ENCODE data around the gene NOC4L. TPM values are rescaled to one million over a fixed set of nuclear protein-coding genes. Genes with fewer than 3 reads are reported as not detected.
"Not testable (repeated sequence)": the region's sequence is repeated elsewhere in the genome, so short reads cannot be mapped to it uniquely, and the experiment has no call there.

NOC4L gene
- total RNA-seq, 2 experiments from 2014 or later = 27.1 to 27.4 TPM

DNA sequence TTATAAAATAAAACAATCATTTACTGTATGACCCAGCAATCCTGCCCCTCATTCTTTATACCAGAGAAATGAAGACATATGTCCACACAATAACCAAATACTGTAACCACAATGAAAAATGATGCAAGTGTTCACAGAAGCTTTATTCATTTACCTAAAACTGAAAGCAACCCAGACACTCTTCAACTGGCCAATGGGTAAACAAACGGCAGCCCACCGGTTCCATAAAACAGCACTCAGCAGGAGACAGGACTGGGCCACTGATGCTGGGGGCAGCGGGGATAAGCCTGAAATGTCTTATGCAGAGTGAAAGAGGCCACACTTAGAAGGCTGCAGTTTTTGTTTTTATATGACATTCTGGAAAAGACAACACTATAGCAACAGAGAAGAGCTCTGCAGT is 15.2 kb upstream of the NOC4L start:
- H3K4me1 Mint-ChIP-seq (ENCODE audit: low read depth) = no peaks in the 10 kb centered on the region
- no peak for DNase-seq
- H3K36me3 Mint-ChIP-seq (ENCODE audit: low read depth) = peaks cover 44% of the 10 kb centered on the region
- intact Hi-C loops (cut with micrococcal nuclease) = no loop called here
- H3K4me3 Mint-ChIP-seq = no peak overlapping the region
- no peaks in the 10 kb centered on the region for H3K27me3 Mint-ChIP-seq (ENCODE audit: low read depth)
- peaks cover 18% of the 10 kb centered on the region for H3K9me3 Mint-ChIP-seq
- no peak overlapping the region for H3K27ac Mint-ChIP-seq
- CTCF ChIA-PET = no interaction called here

DNA sequence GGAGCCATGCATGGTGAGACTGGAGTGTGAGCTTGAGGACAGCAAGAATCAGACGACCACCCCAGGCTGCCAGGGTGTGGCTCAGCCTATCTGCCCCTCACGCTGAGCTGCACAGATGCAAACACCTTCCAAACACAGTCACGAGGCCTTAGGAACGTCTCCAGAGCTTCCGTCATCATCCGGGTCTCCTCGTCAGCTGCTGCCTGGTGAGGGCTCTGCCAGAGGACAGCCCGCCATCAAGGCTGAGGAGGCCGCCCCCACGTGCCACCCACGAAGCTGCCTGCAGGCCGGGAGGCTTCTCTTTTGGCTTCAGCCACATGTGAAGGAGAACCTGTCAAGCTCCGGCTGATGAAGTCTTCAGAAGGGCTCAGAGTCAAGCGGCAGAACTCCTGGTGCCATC is 13.6 kb upstream of the NOC4L start:
- no peak overlapping the region for H3K4me3 Mint-ChIP-seq
- DNase-seq = no peak
- CTCF ChIA-PET = no interaction called here
- intact Hi-C loops (cut with micrococcal nuclease) = no loop called here
- H3K27me3 Mint-ChIP-seq (ENCODE audit: low read depth) = no peaks in the 10 kb centered on the region
- no peak overlapping the region for H3K27ac Mint-ChIP-seq
- peaks cover 18% of the 10 kb centered on the region for H3K9me3 Mint-ChIP-seq
- H3K36me3 Mint-ChIP-seq (ENCODE audit: low read depth) = peaks cover 35% of the 10 kb centered on the region
- no peaks in the 10 kb centered on the region for H3K4me1 Mint-ChIP-seq (ENCODE audit: low read depth)

DNA sequence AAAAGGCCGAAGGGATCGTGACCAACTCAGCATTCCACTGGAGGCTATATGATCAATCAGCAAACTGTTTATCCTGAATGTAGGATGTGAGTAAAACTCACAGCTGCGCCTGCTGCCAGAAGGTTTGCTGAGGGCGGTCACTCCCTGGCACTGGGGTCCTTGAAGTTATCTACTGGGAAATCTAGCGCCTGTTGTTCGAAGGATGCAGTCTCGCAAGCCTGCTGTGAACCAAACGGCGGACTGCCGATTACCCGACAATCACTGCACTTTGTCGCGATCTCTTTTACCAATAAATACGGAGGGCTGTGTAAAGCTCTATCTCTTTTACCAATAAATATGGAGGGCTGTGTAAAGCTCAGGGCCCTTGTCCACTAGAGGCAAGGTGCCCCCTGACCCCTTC is 13.0 kb upstream of the NOC4L start:
- DNase-seq = no peak
- no peaks in the 10 kb centered on the region for H3K27me3 Mint-ChIP-seq (ENCODE audit: low read depth)
- H3K4me1 Mint-ChIP-seq (ENCODE audit: low read depth) = no peaks in the 10 kb centered on the region
- H3K36me3 Mint-ChIP-seq (ENCODE audit: low read depth) = peaks cover 33% of the 10 kb centered on the region
- H3K4me3 Mint-ChIP-seq = no peak overlapping the region
- no peak overlapping the region for H3K27ac Mint-ChIP-seq
- H3K9me3 Mint-ChIP-seq = peaks cover 18% of the 10 kb centered on the region
- intact Hi-C loops (cut with micrococcal nuclease) = no loop called here
- CTCF ChIA-PET = no interaction called here

DNA sequence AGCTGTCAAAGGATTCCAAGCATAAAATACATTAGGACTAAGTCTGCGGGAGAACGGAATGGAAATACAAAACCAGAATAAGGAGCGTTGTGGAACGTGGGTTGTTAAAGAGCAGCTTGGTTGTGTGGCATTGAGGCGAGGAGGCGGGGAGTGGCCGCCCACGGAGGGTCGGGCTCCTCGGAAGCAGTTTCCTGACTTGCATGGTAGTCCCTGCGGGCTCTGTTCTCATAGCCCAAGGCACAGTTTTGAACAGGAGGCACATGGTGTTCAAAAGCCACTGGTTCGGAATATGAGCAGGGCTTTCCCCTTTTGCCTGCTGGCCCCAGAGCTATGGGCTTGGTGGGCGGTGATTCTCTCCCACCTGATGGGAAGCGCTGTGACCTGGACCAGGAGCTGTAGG is 12.3 kb upstream of the NOC4L start:
- H3K4me1 Mint-ChIP-seq (ENCODE audit: low read depth) = no peaks in the 10 kb centered on the region
- H3K36me3 Mint-ChIP-seq (ENCODE audit: low read depth) = peaks cover 25% of the 10 kb centered on the region
- CTCF ChIA-PET = no interaction called here

DNA sequence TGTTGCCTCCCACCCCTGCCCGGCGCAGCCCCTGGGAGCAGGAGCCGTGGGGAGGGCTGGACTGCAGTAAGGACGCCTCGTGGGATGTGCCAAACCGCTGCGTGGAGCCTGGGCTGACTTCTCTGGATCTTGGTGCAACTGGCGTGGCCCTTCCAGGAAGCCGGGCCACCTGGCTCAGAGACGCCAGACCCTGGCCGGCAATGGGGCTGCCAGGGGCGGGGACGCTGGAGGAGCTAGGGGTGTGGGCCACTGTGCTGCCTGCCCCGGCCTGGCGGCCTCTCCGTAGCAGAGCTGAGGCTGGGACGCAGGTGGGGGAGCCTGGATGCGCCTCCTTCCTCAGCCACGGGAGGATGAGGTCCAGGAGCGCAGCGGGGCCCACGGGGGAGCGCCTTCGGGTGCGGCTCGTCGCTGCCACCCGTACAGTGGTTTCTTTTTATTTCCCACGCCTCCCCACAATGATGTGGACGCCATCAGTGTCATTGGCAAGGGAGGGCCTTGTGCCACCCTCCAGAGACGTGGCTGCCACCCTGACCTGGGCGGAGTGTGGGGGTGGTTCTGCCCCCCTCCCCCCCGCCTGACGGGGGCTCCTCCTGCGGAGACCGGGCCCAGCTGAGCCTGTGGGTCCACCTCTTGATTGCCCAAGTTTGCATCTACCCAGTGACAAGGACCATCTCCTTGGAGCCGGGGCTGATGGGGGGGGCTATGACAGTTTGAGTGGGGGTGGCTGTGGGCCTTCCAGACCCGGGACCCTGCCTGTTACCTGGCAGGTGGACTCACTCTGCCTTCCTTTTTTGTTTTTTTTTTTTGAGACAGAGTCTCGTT is 11.4 kb upstream of the NOC4L start:
- H3K4me3 Mint-ChIP-seq = no peak overlapping the region
- DNase-seq = no peak
- peaks cover 20% of the 10 kb centered on the region for H3K36me3 Mint-ChIP-seq (ENCODE audit: low read depth)
- no peak overlapping the region for H3K27ac Mint-ChIP-seq
- no peaks in the 10 kb centered on the region for H3K4me1 Mint-ChIP-seq (ENCODE audit: low read depth)
- intact Hi-C loops (cut with micrococcal nuclease) = no loop called here
- CTCF ChIA-PET = no interaction called here
- no peaks in the 10 kb centered on the region for H3K27me3 Mint-ChIP-seq (ENCODE audit: low read depth)
- peaks cover 13% of the 10 kb centered on the region for H3K9me3 Mint-ChIP-seq

More for the DNA sequence above, 12.3 kb upstream of the NOC4L start:
- DNase-seq = no peak
- H3K27me3 Mint-ChIP-seq (ENCODE audit: low read depth) = no peaks in the 10 kb centered on the region
- H3K9me3 Mint-ChIP-seq = peaks cover 18% of the 10 kb centered on the region
- H3K27ac Mint-ChIP-seq = no peak overlapping the region
- H3K4me3 Mint-ChIP-seq = no peak overlapping the region
- intact Hi-C loops (cut with micrococcal nuclease) = no loop called here

DNA sequence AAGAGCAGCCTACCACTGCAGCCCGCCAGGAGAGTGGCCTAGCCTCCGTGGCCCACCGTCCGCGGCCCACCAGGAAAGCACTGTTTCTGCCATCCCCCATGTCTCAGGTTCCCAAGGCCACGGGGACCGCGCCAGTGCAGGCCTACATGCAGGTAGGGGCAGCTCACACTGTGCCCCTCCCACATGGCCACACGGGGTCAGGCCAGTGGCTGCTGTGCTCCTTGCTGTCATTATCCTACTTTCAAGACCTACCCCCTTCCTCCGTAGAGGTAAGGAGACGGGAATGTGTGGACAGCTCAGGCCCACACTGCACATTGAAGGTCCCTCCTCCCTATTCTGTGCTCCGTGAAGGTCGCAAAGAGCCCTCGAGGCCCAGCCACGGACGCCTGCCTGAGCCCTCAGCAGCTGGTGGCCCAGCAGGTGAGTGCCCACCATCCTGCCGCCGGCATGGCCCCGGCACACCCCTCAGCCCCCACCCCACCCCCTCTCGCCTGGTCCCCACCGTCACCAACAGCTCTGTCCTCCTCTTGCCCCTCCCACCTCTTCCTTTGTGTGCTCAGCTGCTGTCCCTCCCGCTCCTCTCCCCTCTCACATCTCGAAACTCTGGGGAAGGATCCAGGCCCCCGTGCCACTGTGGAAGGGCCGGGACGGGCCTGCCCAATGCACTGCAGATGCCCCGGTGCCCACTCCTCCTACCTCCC is 10.2 kb upstream of the NOC4L start:
- Mint-ChIP-seq H3K27ac (no peak overlapping the region), H3K9me3 (peaks cover 6% of the 10 kb centered on the region), H3K27me3 (ENCODE audit: low read depth) (no peaks in the 10 kb centered on the region), H3K4me1 (ENCODE audit: low read depth) (no peaks in the 10 kb centered on the region), H3K36me3 (ENCODE audit: low read depth) (peaks cover 12% of the 10 kb centered on the region), H3K4me3 (no peak overlapping the region)
- intact Hi-C loops (cut with micrococcal nuclease) = no loop called here
- no peak for DNase-seq
- CTCF ChIA-PET = no interaction called here

DNA sequence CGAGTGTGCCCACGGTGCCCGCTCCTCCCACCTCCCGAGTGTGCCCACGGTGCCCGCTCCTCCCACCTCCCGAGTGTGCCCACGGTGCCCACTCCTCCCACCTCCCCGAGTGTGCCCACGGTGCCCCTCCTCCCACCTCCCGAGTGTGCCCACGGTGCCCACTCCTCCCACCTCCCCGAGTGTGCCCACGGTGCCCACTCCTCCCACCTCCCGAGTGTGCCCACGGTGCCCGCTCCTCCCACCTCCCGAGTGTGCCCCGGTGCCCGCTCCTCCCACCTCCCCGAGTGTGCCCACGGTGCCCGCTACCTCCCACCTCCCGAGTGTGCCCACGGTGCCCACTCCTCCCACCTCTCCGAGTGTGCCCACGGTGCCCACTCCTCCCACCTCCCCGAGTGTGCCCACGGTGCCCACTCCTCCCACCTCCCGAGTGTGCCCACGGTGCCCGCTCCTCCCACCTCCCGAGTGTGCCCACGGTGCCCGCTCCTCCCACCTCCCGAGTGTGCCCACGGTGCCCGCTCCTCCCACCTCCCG is 9.5 kb upstream of the NOC4L start:
- H3K27ac Mint-ChIP-seq; CTCF ChIA-PET; H3K4me1 Mint-ChIP-seq (ENCODE audit: low read depth): not testable (repeated sequence)

DNA sequence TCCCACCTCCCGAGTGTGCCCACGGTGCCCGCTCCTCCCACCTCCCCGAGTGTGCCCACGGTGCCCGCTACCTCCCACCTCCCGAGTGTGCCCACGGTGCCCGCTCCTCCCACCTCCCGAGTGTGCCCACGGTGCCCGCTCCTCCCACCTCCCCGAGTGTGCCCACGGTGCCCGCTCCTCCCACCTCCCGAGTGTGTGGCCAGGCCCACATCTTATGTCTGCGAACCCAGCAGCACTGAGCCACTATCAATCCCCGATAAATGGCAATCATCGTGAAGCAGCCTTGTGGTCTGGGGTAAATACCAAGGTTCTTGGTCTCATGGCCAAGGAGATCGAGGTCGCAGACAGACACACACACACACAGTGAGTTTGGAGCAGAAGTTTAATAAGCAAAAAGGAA is 8.0 kb upstream of the NOC4L start:
- H3K27ac Mint-ChIP-seq; H3K4me1 Mint-ChIP-seq (ENCODE audit: low read depth); H3K9me3 Mint-ChIP-seq; H3K4me3 Mint-ChIP-seq; H3K27me3 Mint-ChIP-seq (ENCODE audit: low read depth); DNase-seq; intact Hi-C loops (cut with micrococcal nuclease); CTCF ChIA-PET: not testable (repeated sequence)
- H3K36me3 Mint-ChIP-seq (ENCODE audit: low read depth) = peaks cover 17% of the 10 kb centered on the region

More for the DNA sequence above, 9.5 kb upstream of the NOC4L start:
- H3K9me3 Mint-ChIP-seq; DNase-seq; H3K4me3 Mint-ChIP-seq; intact Hi-C loops (cut with micrococcal nuclease); H3K27me3 Mint-ChIP-seq (ENCODE audit: low read depth): not testable (repeated sequence)
- peaks cover 12% of the 10 kb centered on the region for H3K36me3 Mint-ChIP-seq (ENCODE audit: low read depth)

DNA sequence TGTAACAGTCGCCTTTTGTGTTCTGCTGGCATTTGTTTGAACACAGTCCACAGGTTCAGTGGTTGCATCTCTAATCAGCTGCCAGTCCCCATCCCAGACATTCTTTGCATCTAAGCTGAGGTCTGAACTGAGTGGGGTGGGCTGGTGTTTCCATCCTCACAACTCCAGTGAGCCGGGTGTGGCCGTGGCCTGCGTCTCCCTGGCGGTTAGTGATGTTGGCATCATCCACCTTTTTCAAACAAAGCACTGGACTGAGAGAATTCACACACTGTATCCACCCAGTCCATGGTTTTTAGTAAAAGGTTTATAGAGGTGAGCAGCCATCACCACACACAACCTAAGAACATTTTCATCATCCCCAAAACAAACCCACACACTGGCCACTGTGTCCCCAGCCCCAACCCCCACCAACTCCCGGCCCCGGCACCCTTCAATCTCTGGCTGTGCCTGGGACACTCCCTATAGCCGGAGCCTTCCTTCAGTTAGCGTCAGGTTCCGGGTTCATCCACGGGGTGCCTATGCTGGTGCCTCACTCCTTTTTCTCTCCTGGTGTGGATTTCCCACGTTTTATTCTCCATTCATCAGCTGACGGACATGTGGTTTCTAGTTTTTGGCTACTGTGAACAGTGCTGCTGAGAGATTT is 6.7 kb upstream of the NOC4L start:
- peaks cover 4% of the 10 kb centered on the region for H3K4me1 Mint-ChIP-seq (ENCODE audit: low read depth)
- no peaks in the 10 kb centered on the region for H3K27me3 Mint-ChIP-seq (ENCODE audit: low read depth)
- no peak overlapping the region for H3K4me3 Mint-ChIP-seq
- no peaks in the 10 kb centered on the region for H3K9me3 Mint-ChIP-seq
- H3K27ac Mint-ChIP-seq = no peak overlapping the region
- intact Hi-C loops (cut with micrococcal nuclease) = no loop called here
- CTCF ChIA-PET = interaction anchor here (0.6 kb wide), 1 partner anchor 12 kb away, joined by 3 read pairs; no protein-coding TSS in a partner anchor
- H3K36me3 Mint-ChIP-seq (ENCODE audit: low read depth) = peaks cover 13% of the 10 kb centered on the region
- no peak for DNase-seq

DNA sequence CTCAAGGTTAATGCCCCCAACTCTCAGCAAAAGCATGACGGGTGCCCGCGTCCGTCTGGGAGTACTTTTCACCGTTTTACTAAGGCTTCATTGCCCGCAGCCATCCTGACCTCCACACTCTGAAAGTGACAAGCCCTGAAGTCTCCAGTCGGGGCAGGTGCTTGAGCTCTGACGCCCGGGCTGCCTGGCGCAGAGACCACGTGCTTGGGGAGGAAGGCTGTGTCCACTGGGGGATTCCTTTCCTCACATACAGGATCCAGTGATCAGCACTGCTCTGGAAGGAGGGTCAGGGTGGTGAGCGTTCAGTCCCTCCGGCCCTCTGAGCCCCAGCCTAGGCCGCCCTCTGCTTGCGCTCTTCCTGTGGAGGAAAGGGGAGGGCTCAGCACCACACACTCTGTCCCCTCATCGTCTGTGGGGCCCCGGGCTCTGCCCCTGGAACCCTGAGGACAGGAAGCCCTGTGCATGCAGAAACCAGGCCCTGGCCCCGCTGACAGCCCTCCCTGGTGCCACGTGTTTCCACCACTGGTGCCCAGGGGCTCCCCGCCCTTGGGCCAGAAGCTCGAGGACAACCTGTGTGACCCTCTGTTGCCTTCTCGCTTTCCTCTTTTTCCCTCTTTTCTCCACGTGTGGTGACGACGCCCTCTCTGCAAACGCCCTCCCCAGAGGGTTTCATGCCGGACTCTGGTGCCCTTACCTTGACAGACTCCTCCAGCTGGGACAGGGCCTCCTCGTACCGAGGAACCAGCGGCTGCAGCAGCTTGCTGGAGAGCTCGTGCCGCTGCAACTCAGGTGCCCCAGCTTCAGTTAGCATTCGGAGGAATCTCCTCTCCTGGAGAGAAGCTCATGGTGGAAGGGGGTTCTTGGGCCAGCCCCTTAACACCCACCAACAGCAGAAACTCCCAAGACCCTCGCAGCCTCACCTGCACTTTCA is 5.1 kb upstream of the NOC4L start:
- peaks cover 11% of the 10 kb centered on the region for H3K4me1 Mint-ChIP-seq (ENCODE audit: low read depth)

DNA sequence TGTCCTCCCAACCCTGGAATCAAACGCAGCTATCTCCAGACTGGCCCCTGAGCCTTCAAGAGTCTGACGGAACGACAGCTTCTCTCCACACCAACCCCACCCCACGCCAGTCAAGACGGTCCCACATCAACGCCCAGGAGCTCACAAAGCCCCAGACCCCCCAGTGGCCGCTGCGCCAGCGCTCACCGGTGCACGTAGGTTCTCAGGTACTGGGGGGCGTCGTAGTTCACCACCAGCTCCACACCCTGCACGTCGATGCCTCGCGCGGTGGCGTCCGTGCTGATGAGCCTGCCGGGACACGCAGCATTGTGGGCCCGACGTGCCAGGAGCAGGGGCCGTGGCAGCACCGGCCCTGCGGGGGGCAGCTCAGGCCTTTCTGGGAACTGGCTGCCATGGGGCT is 4.3 kb upstream of the NOC4L start:
- no peaks in the 10 kb centered on the region for H3K9me3 Mint-ChIP-seq
- no peak for DNase-seq
- H3K27ac Mint-ChIP-seq = no peak overlapping the region
- CTCF ChIA-PET = no interaction called here
- H3K36me3 Mint-ChIP-seq (ENCODE audit: low read depth) = peaks cover 19% of the 10 kb centered on the region
- no peaks in the 10 kb centered on the region for H3K27me3 Mint-ChIP-seq (ENCODE audit: low read depth)
- no peak overlapping the region for H3K4me3 Mint-ChIP-seq
- intact Hi-C loops (cut with micrococcal nuclease) = loop anchor here (10.0 kb wide), 1 partner anchor 185 kb away; no protein-coding TSS in a partner anchor
- H3K4me1 Mint-ChIP-seq (ENCODE audit: low read depth) = peaks cover 12% of the 10 kb centered on the region

More for the DNA sequence above, 5.1 kb upstream of the NOC4L start:
- Mint-ChIP-seq H3K27me3 (ENCODE audit: low read depth) (no peaks in the 10 kb centered on the region), H3K27ac (no peak overlapping the region), H3K4me3 (no peak overlapping the region), H3K36me3 (ENCODE audit: low read depth) (peaks cover 18% of the 10 kb centered on the region), H3K9me3 (no peaks in the 10 kb centered on the region)
- intact Hi-C loops (cut with micrococcal nuclease) = no loop called here
- DNase-seq = no peak
- CTCF ChIA-PET = no interaction called here

DNA sequence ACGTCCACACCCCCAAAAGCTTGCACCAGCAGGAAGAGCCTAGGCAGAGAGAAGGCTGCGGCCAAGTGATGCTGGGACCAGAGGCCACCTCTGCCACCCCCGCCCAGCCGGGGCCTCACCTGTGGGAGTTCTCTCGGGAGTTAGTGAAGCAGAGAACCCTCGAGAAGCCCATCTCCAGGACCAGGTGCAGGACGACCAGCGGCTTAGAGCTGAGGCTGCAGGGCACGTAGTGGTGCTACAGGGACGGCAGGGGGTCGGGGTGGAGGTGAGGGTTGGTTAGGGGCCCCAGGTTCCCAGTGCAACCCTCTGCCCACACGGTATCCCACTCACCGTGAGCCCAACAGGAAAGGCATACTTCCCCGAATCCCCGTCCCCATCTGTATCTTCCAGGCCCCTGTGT is 3.8 kb upstream of the NOC4L start:
- intact Hi-C loops (cut with micrococcal nuclease) = loop anchor here (10.0 kb wide), 1 partner anchor 186 kb away; no protein-coding TSS in a partner anchor
- DNase-seq = no peak
- CTCF ChIA-PET = no interaction called here

More for the DNA sequence above, 3.8 kb upstream of the NOC4L start:
- no peak overlapping the region for H3K4me3 Mint-ChIP-seq
- H3K4me1 Mint-ChIP-seq (ENCODE audit: low read depth) = peaks cover 18% of the 10 kb centered on the region
- H3K9me3 Mint-ChIP-seq = no peaks in the 10 kb centered on the region
- no peak overlapping the region for H3K27ac Mint-ChIP-seq
- peaks cover 19% of the 10 kb centered on the region for H3K36me3 Mint-ChIP-seq (ENCODE audit: low read depth)
- no peaks in the 10 kb centered on the region for H3K27me3 Mint-ChIP-seq (ENCODE audit: low read depth)

All from activated naive CD4-positive, alpha-beta T cell treated with anti-CD3 and anti-CD28 coated beads for 36 hours (primary cell).